Activated CD4-positive, alpha-beta T cell treated with anti-CD3 and anti-CD28 coated beads for 48 hours (primary cell): ENCODE data around the gene XRN2.

ENCODE experiments used
- DNase-seq: peaks from one replicate; pipeline ENCODE4 v3.0.0-alpha.2; 2020

Gene XRN2

GRCh38 chr20:21302664-21303060 lies 469 bp upstream of the XRN2 start:
- no peak for DNase-seq

GRCh38 chr20:21303872-21304586 lies 898 bp downstream of the XRN2 start:
- DNase-seq, result no peak

- DNase-seq, result no peak
Observed at GRCh38 chr20:21308340-21308739, 5.2 kb downstream of the XRN2 start.

GRCh38 chr20:21309678-21310467 lies 6.7 kb downstream of the XRN2 start:
- no peak for DNase-seq

- no peak for DNase-seq
Observed at GRCh38 chr20:21312813-21313474, 9.8 kb downstream of the XRN2 start.

- peak; percentile 52 for DNase-seq
Observed at GRCh38 chr20:21315138-21315537, 12.0 kb downstream of the XRN2 start.

GRCh38 chr20:21322083-21322710 lies 19.1 kb downstream of the XRN2 start:
- no peak for DNase-seq

- DNase-seq, result no peak
Observed at GRCh38 chr20:21322921-21323331, 19.8 kb downstream of the XRN2 start.

- no peak for DNase-seq
Observed at GRCh38 chr20:21323640-21324039, 20.5 kb downstream of the XRN2 start.

GRCh38 chr20:21324126-21324525 lies 21.0 kb downstream of the XRN2 start:
- no peak for DNase-seq

GRCh38 chr20:21325296-21325695 lies 22.2 kb downstream of the XRN2 start:
- DNase-seq, result no peak

- no peak for DNase-seq
Observed at GRCh38 chr20:21326700-21327099, 23.6 kb downstream of the XRN2 start.

GRCh38 chr20:21336455-21337151 lies 33.5 kb downstream of the XRN2 start:
- DNase-seq, result no peak

- no peak for DNase-seq
Observed at GRCh38 chr20:21338291-21338690, 35.2 kb downstream of the XRN2 start.

- no peak for DNase-seq
Observed at GRCh38 chr20:21339499-21339898, 36.4 kb downstream of the XRN2 start.

- DNase-seq, result no peak
Observed at GRCh38 chr20:21340991-21341697, 38.0 kb downstream of the XRN2 start.

GRCh38 chr20:21342656-21343345 lies 39.7 kb downstream of the XRN2 start:
- DNase-seq, result no peak

- DNase-seq, result no peak
Observed at GRCh38 chr20:21344206-21344900, 41.2 kb downstream of the XRN2 start.

GRCh38 chr20:21344961-21345360 lies 41.8 kb downstream of the XRN2 start:
- no peak for DNase-seq

- no peak for DNase-seq
Observed at GRCh38 chr20:21352703-21353102, 49.6 kb downstream of the XRN2 start.

- no peak for DNase-seq
Observed at GRCh38 chr20:21353236-21353635, 50.1 kb downstream of the XRN2 start.
